LNCaP clone FGC (cell line): ENCODE results near the gene SKAP1.
"Not testable (repeated sequence)": the region's sequence is repeated elsewhere in the genome, so short reads cannot be mapped to it uniquely, and the experiment has no call there.

Experiments used
- DNase-seq: peaks from one replicate; pipeline ENCODE4 v3.0.0-alpha.2; 2011; ENCODE audit warnings: low read depth
- H3K4me3 ChIP-seq: 2 replicates; pipeline ENCODE4 v1.5.1; 2011; ENCODE audit warnings: mild to moderate bottlenecking, low read depth, low read length, control low read depth
- CTCF ChIP-seq: IDR thresholded peaks from 2 replicates; pipeline ENCODE4 v1.5.1; 2012; ENCODE audit warnings: mild to moderate bottlenecking; ENCODE audit not compliant: control insufficient read depth, insufficient read depth; ENCODE audit errors: extremely low read depth

SKAP1 gene

GRCh38 chr17:48459070-48459844 is 29.2 kb upstream of the SKAP1 start:
- TF ChIP-seq CTCF, result no peak
- DNase-seq, result no peak
- H3K4me3 ChIP-seq, result no peak overlapping the region

DNA sequence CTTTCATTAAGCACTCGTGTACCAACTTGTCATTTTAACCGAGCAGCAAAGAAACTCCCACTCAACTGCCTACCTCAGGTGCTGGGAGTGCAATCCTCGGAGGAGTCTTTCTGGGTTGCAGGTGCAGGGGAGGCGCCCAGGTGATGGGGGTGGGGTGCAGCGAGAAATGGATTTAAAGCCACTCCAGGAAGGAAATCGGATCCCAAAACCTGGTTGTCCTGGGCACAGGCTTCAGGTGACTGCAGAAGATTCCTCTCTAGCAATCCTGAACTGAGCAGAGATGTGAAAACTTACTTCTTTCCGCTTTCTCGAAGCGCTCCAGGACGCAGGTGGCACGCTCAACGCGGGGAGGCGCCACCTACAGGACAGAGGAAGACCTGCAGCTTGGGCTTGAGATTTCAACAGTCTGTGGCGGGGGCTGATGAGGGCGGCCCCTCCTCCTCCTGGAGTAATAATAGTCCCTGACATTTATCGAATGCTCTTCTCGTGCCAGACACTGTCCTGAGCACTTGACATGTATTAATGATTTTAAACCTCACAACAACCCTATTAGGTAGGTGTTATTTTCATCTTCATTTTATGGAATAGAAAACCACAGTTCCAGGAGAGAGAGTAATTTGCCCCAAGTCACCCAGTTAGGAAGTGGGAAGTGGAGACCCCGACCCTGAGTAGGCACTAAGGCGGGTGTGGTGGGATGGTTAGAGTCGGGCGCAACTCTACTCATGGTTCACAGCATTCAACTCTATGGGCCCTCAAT is 27.2 kb upstream of the SKAP1 start:
- no peak overlapping the region for H3K4me3 ChIP-seq

DNA sequence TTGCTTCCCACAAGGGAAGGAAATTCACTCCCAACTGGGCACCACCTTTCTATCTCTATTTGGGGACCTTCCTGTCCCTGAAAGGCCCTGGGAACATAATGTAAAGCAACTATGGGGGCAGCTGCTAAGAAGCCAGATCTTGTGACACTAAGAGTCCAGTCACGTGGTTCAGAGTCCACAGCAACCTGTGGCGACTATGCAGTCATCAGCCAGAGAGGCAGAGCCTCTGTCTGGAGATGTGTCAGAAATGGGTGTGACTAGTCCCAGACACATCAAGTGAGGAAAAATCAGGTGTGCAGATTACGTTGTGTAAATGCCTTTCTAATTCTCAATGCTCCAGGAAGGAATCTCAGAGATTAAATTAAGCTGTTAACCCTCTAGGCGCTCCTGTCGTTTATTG is 26.6 kb upstream of the SKAP1 start:
- no peak overlapping the region for H3K4me3 ChIP-seq
- no peak for TF ChIP-seq CTCF
- DNase-seq, result no peak

More for the DNA sequence above, 27.2 kb upstream of the SKAP1 start:
- TF ChIP-seq CTCF, result peak; percentile 95
- no peak for DNase-seq

GRCh38 chr17:48455791-48456190 is 25.8 kb upstream of the SKAP1 start:
- TF ChIP-seq CTCF, result no peak
- H3K4me3 ChIP-seq, result no peak overlapping the region
- no peak for DNase-seq

DNA sequence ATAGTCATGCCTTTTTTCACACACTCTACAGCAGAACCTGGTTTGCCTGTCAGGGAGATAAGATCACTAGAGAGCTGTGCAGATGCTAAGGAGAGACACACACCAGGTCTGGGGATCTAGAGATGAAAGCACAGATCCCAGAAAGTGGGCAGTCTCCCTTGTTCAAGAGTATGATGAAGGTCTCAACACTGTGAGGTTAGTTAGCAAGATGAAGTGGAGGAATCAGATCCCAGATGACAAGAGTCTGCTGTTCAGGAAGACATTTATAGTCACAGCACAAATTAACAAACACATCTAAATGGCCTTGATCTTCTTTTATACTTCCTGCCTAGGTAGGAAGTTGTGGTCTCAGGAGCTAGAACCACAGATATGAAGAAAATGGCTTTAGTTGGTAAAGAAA is 23.4 kb upstream of the SKAP1 start:
- no peak for DNase-seq
- H3K4me3 ChIP-seq, result no peak overlapping the region
- TF ChIP-seq CTCF, result no peak

- no peak for DNase-seq
Measured at GRCh38 chr17:48451489-48451888, 21.5 kb upstream of the SKAP1 start.

GRCh38 chr17:48449335-48449734 is 19.3 kb upstream of the SKAP1 start:
- H3K4me3 ChIP-seq, DNase-seq: not testable (repeated sequence)

More at GRCh38 chr17:48451489-48451888, 21.5 kb upstream of the SKAP1 start:
- H3K4me3 ChIP-seq, result no peak overlapping the region
- no peak for TF ChIP-seq CTCF
